Skeletal muscle tissue (tissue), 4 donors: ENCODE results near the gene HSPH1. TPM values are rescaled to one million over a fixed set of nuclear protein-coding genes. Genes with fewer than 3 reads are reported as not detected.
"Not testable (repeated sequence)": the region's sequence is repeated elsewhere in the genome, so short reads cannot be mapped to it uniquely, and the experiment has no call there.

Experiments used
- H3K27ac ChIP-seq: one replicate; pipeline ENCODE4 v1.7.0; 2013; ENCODE audit warnings: mild to moderate bottlenecking, low read depth, low read length, inconsistent platforms
- H3K27me3 ChIP-seq, 3 donors: one replicate each; pipeline ENCODE4 v1.7.0; 2013; ENCODE audit warnings: low read length in 3 of 3; ENCODE audit not compliant: control insufficient read depth in 3 of 3, insufficient read depth in 3 of 3
- H3K36me3 ChIP-seq, 3 donors: one replicate each; pipeline ENCODE4 v1.7.0; 2013; ENCODE audit warnings: low read length in 3 of 3; ENCODE audit not compliant: control insufficient read depth in 3 of 3, insufficient read depth in 3 of 3
- H3K4me1 ChIP-seq, 3 donors: one replicate each; pipeline ENCODE4 v1.7.0; 2013; ENCODE audit warnings: low read length in 3 of 3, mild to moderate bottlenecking in 3 of 3; ENCODE audit not compliant: control insufficient read depth in 3 of 3, insufficient read depth in 3 of 3
- H3K4me3 ChIP-seq, 3 donors: one replicate each; pipeline ENCODE4 v1.7.0; 2013; ENCODE audit warnings: low read length in 3 of 3
- H3K9ac ChIP-seq, 3 donors: one replicate each; pipeline ENCODE4 v1.7.0; 2013; ENCODE audit warnings: low read length in 3 of 3, mild to moderate bottlenecking in 3 of 3, moderate library complexity in 2 of 3, low read depth in 1 of 3
- H3K9me3 ChIP-seq, 3 donors: one replicate each; pipeline ENCODE4 v1.7.0; 2013; ENCODE audit warnings: low read length in 3 of 3; ENCODE audit not compliant: control insufficient read depth in 3 of 3
- total RNA-seq: library from RNA; depleted of rRNA; stranded (reverse); fragments of >200 nt; gene quantifications from one replicate; pipeline ENCODE4 v1.2.3, GENCODE V29; 2014
- donor health status: Osteomylitis.

HSPH1 gene
- total RNA-seq, 1 donor from 2014 or later: 35.0 TPM

DNA sequence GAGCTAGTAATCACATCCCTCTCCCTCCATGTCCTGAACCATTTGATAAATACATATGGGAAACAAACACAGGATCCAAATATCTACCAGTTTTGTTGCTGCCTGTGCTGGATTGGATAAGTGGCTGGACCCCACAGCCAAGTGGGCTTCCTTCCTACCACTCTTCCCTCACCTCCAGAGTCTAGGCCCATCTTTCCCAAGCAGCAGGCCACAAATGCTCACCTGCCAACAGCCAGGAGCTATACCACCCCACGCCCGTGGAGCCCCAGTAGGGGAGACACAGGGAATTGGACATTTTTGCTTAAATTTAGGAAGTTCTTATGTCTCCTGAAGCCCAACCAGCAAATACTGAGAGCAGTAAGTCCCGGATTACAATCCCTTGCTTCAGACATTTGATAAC, 55.8 kb downstream of the HSPH1 start:
- Histone ChIP-seq H3K27ac (no peak overlapping the region), H3K9ac (no peak overlapping the region)

DNA sequence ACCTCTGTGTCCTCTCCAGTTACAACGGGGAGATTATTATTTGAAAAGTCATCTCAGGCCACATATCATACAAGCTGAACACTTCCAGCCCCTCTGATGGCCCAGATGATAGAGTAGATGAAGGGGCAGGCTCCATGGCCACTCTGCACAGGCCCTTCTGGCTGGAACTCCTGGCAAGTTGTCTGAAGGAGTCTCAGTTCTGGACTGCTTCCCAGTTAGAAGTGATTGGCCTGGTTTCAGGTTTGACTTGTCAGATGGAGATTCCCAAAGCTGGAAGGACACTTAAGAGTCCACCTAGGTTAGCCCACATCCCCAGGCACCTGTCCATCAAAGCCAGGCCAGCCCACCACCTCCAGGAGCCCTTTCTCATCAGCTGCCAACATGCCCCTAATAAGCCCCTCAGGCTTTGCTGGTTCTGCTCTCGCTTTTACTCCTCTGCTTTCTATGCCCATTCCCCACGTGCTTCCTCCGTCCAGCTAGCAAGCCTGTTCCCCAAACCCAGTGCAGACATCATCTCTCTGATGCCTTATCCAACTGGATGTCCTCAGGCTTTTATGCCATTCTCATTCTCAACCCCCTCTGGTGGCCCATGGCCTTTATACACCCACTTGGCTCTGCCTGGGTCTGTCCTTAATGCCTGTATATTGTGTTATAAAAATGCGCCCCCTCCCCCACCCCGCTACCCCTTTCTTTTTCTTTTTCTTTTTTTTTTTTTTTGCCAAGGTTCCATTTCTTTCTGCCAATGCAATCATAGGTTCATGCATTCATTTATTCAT, 56.5 kb downstream of the HSPH1 start:
- Histone ChIP-seq H3K4me3 (no peak overlapping the region), H3K36me3 (no peaks in the 10 kb centered on the region), H3K9ac (no peak overlapping the region), H3K9me3 (no peaks in the 10 kb centered on the region), H3K27me3 (peaks cover 0 to 4% (median 2%) of the 10 kb centered on the region in 3 donors), H3K4me1 (peaks cover 0 to 3% (median 2%) of the 10 kb centered on the region in 3 donors), H3K27ac (no peak overlapping the region)

More for the DNA sequence above, 55.8 kb downstream of the HSPH1 start:
- no peaks in the 10 kb centered on the region for H3K36me3 ChIP-seq
- H3K27me3 ChIP-seq: peaks cover 0 to 4% (median 2%) of the 10 kb centered on the region in 3 donors
- H3K4me3 ChIP-seq: no peak overlapping the region
- no peaks in the 10 kb centered on the region for H3K9me3 ChIP-seq
- peaks cover 3 to 9% (median 3%) of the 10 kb centered on the region in 3 donors for H3K4me1 ChIP-seq

DNA sequence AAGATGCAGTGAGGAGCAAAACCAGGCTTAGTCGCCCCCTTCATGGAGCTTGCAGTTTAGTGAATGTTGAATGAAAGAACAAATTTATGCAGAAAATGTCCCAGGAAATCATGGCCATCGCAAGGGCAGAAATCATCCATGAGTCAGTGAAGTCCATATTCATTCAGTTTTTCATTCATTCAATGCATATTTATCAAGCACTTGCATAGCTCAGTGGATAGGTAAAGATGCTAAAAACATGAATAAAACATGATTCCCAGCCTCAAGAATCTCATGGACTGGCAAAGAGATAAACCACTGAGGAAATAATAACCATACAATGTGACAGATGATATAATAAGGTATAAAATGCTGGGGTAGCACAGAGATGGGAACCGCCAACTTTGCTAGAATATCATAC, 58.8 kb downstream of the HSPH1 start:
- Histone ChIP-seq H3K36me3 (no peaks in the 10 kb centered on the region), H3K9ac (no peak overlapping the region), H3K27ac (no peak overlapping the region), H3K9me3 (no peaks in the 10 kb centered on the region), H3K4me1 (peaks cover 0 to 3% (median 0%) of the 10 kb centered on the region in 3 donors), H3K4me3 (no peak overlapping the region), H3K27me3 (peaks cover 0 to 7% (median 4%) of the 10 kb centered on the region in 3 donors)

DNA sequence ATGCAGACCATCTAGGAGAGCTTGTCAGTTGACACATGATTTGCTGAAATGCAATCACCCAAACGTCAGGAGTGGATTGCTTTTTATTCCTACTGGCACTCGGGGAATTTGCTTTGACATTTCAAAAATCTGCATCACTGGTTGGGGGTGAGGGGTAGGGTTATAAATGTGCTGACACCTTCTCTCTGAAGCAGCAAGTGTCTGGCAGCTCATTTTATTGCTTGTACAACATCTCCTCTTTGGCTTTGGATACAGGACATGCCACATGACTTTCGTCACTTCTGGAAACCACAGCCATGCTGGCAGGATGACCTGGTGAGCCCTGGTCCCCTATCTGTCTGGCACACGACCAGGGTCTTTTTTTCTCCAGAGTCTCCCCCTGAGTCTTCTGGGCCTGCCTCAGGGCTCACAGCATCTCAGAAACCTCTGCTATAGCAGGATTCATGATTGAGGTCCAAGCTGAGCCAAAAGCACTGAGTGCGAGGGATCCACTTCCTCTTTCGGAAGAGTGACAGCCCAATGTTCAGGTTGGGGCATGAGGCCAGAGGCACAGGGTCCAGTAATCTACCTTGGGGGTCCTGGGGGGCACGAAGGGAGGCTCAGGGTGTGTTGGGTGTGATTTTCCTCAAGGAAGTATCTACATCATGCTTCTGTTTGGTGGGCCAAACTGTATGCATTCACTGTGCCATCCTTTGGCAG, 60.1 kb downstream of the HSPH1 start:
- Histone ChIP-seq H3K27me3 (peaks cover 4 to 7% (median 5%) of the 10 kb centered on the region in 3 donors), H3K9me3 (no peaks in the 10 kb centered on the region), H3K27ac (no peak overlapping the region), H3K4me3 (no peak overlapping the region), H3K36me3 (no peaks in the 10 kb centered on the region), H3K4me1 (peaks cover 0 to 3% (median 0%) of the 10 kb centered on the region in 3 donors), H3K9ac (no peak overlapping the region)

DNA sequence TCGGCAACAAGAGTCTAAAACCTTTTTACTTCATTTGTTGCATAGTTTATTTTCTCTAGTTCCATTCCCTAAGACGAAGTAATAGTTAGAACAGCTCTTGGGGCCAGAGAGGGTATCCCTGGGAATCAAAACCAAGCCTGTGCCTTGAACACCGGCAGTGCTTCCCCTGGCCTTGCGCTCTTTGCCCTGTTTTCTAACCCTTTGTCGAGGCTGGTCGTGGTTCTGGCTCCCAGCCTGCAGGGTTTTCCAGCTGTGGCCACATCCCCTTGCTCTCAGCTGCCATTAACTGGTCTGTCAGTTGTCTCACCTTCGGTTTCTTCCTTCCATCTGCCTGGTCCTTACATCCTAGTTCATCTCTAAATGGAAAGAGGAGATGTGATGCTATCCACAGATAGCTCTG, 61.0 kb downstream of the HSPH1 start:
- no peak overlapping the region for H3K4me3 ChIP-seq
- peaks cover 0 to 3% (median 0%) of the 10 kb centered on the region in 3 donors for H3K4me1 ChIP-seq
- peaks cover 4 to 7% (median 7%) of the 10 kb centered on the region in 3 donors for H3K27me3 ChIP-seq
- no peak overlapping the region for H3K27ac ChIP-seq
- no peaks in the 10 kb centered on the region for H3K36me3 ChIP-seq
- H3K9ac ChIP-seq: no peak overlapping the region
- no peaks in the 10 kb centered on the region for H3K9me3 ChIP-seq

DNA sequence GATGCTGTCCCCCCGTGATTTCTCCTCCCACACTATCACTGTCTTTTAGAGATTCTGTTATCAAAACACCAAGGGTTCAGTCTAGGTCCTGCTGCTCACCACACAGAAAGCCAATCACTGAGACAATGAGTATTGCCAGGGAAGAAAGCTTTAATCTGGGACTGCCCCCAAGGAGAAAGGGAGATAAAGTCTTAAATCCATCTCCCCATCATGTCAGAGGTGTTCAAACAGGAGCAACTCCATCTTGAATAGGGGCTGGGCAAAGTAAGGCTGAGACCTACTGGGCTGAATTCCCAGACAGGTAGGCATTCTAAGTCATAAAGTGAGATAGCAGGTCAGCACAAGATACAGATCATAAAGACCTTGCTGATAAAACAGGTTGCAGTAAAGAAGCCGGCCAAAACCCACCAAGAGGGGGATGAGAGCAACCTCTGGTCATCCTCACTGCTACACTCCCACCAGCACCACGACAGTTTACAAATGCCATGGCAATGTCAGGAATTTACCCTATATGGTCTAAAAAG, 63.7 kb downstream of the HSPH1 start:
- H3K36me3 ChIP-seq, H3K9ac ChIP-seq, H3K9me3 ChIP-seq, H3K27ac ChIP-seq, H3K4me3 ChIP-seq, H3K4me1 ChIP-seq: not testable (repeated sequence)
- peaks cover 9 to 10% (median 10%) of the 10 kb centered on the region in 3 donors for H3K27me3 ChIP-seq

DNA sequence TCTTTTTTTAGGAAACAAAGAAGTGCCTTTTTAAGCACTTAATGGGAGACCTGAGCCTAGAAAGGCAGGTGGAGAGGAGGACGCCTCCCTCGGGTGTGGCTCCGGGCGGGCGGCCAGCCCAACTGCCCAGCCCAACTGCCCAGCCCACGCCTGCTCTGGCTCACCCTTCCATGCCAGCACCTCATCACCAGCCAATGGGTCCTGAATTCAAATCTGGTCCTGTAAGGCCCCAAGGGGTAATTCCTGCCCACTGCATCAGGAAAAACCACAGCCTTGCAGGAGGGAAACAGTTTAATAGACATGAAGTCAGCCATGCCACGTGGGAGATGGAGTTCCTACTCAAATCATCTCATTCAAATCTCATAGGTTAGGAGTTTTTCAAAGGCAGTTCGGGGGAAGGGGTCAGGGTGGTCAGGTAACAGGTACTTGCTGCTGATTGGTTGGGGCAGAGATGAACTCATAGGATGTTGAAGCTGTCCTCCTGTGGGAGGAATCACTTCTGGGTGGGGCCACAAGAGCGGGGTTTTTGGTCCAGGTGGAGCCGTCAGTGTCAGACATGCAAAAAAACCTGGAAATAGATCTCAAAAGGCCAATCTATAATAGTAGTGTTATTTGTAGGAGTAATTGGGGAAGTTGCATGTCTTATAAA, 64.9 kb downstream of the HSPH1 start:
- H3K27me3 ChIP-seq: peaks cover 5 to 20% (median 16%) of the 10 kb centered on the region in 3 donors
- no peak overlapping the region for H3K4me3 ChIP-seq
- H3K9me3 ChIP-seq: no peaks in the 10 kb centered on the region
- peaks cover 0 to under 1% (median 0%) of the 10 kb centered on the region in 3 donors for H3K4me1 ChIP-seq
- H3K27ac ChIP-seq: no peak overlapping the region
- no peak overlapping the region for H3K9ac ChIP-seq
- H3K36me3 ChIP-seq: no peaks in the 10 kb centered on the region

DNA sequence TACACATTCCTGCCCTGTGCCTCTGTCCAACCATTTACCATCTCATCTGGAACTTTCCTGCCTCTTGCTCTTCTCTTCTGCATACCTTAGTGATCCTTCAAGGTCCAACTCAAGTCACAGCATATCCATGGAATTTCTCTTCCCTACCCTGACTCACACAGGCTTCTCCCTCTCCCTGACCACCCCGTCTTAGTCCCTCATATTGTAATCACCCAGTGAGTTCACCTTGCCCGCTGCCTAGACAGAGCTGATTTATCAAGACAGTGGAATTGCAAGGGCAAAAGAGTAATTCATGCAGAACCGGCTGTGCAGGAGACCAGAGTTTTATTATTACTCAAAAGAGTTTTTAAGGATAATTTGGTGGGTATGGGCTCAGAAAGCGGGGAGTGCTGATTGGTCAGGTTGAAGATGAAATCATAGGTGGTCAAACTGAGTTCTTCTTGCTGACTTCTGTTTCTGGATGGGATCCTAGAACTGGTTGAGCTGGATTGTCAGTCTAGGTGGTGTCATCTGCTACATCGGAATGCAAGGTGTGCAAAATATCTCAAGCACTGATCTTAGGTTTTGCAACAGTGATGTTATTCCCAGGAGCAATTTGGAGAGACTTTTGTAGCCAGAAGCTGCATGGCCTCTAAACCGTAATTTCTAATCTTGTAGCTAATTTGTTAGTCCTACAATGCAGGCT, 67.2 kb downstream of the HSPH1 start:
- Histone ChIP-seq H3K4me1 (no peaks in the 10 kb centered on the region), H3K4me3 (no peak overlapping the region), H3K27ac (no peak overlapping the region), H3K36me3 (no peaks in the 10 kb centered on the region), H3K27me3 (peaks cover 5 to 21% (median 16%) of the 10 kb centered on the region in 3 donors), H3K9me3 (no peaks in the 10 kb centered on the region), H3K9ac (no peak overlapping the region)

DNA sequence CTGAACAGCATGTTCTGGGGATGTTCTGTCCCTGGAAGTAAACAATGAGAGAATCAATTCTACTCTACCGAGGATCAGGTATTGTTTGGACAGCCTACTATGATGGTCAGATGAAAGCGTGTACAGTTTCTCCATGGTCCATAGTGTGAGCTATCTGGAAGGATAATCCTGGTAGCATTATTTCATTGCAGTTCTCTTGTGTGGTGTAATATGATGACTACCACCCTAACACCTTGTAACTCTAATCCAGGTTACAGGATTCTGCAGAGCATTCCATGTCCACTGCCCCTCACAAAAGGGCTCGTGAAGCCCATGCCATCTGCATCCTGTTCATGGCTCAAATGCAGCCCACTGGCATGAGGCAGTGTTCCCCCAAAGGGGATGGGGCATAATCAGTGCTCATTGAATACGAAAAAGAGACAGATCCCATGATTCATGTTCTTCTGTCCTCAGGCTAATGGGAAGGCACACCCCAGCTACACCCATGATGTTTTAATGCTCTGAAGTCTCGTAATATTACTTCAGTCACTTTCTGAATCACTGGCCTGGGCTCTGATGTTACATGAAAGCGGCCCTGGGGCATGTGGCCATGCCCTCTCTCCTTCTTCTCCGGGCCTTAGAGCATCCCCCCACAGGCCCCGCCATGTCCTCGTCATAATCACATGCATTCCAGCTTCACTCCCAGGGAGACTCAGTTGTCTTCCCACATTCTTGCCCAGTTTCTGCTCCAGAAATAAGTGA, 68.4 kb downstream of the HSPH1 start:
- H3K27ac ChIP-seq: no peak overlapping the region
- H3K4me1 ChIP-seq: no peaks in the 10 kb centered on the region
- H3K9ac ChIP-seq: no peak overlapping the region
- H3K9me3 ChIP-seq: no peaks in the 10 kb centered on the region
- peaks cover 5 to 17% (median 16%) of the 10 kb centered on the region in 3 donors for H3K27me3 ChIP-seq
- H3K4me3 ChIP-seq: no peak overlapping the region
- no peaks in the 10 kb centered on the region for H3K36me3 ChIP-seq
